H4 (cell line): ENCODE results near the gene ESPL1. TPM values are rescaled to one million over a fixed set of nuclear protein-coding genes. Genes with fewer than 3 reads are reported as not detected.

ENCODE experiments used
- DNase-seq: peaks from one replicate; pipeline ENCODE4 v3.0.0-alpha.2; 2015; ENCODE audit warnings: low spot score
- total RNA-seq: library from RNA; depleted of rRNA; stranded (reverse); fragments of >200 nt; shearing (Covaris generic); gene quantifications from 2 replicates; pipeline ENCODE4 v1.2.3, GENCODE V29; 2014; rRNA removed

Gene ESPL1
- total RNA-seq: 7.8 and 22.6 TPM in 2 replicates

GRCh38 chr12:53267999-53268629 is at the start of gene ESPL1:
Gene ESPL1, plus strand, starts transcription at chr12:53268299. Its CDS starts 468 bp downstream, at chr12:53268767.
- peak; percentile 33 for DNase-seq

GRCh38 chr12:53218551-53219291 is 49.4 kb upstream of the ESPL1 start:
- DNase-seq: no peak

GRCh38 chr12:53219292-53219955 is 48.7 kb upstream of the ESPL1 start:
- DNase-seq: peak; percentile 49

- peak; percentile 75 for DNase-seq
Observed at GRCh38 chr12:53219956-53220693, 48.0 kb upstream of the ESPL1 start.

- DNase-seq: peak; percentile 92
Observed at GRCh38 chr12:53220694-53221202, 47.4 kb upstream of the ESPL1 start.

GRCh38 chr12:53221203-53222080 is 46.7 kb upstream of the ESPL1 start:
- peak; percentile 56 for DNase-seq

- DNase-seq: no peak
Observed at GRCh38 chr12:53222170-53222721, 45.9 kb upstream of the ESPL1 start.

- no peak for DNase-seq
Observed at GRCh38 chr12:53222806-53223261, 45.3 kb upstream of the ESPL1 start.

GRCh38 chr12:53223389-53224060 is 44.6 kb upstream of the ESPL1 start:
- DNase-seq: no peak

- DNase-seq: no peak
Observed at GRCh38 chr12:53224061-53224896, 43.8 kb upstream of the ESPL1 start.

GRCh38 chr12:53224897-53225634 is 43.0 kb upstream of the ESPL1 start:
- no peak for DNase-seq

- no peak for DNase-seq
Observed at GRCh38 chr12:53225635-53226424, 42.3 kb upstream of the ESPL1 start.

- DNase-seq: no peak
Observed at GRCh38 chr12:53226815-53227214, 41.3 kb upstream of the ESPL1 start.

- DNase-seq: no peak
Observed at GRCh38 chr12:53227341-53227740, 40.8 kb upstream of the ESPL1 start.

- DNase-seq: no peak
Observed at GRCh38 chr12:53227836-53228235, 40.3 kb upstream of the ESPL1 start.

GRCh38 chr12:53229454-53229853 is 38.6 kb upstream of the ESPL1 start:
- no peak for DNase-seq

- no peak for DNase-seq
Observed at GRCh38 chr12:53230108-53230845, 37.8 kb upstream of the ESPL1 start.
